ENCODE data around the gene PIK3R2.

DNA sequence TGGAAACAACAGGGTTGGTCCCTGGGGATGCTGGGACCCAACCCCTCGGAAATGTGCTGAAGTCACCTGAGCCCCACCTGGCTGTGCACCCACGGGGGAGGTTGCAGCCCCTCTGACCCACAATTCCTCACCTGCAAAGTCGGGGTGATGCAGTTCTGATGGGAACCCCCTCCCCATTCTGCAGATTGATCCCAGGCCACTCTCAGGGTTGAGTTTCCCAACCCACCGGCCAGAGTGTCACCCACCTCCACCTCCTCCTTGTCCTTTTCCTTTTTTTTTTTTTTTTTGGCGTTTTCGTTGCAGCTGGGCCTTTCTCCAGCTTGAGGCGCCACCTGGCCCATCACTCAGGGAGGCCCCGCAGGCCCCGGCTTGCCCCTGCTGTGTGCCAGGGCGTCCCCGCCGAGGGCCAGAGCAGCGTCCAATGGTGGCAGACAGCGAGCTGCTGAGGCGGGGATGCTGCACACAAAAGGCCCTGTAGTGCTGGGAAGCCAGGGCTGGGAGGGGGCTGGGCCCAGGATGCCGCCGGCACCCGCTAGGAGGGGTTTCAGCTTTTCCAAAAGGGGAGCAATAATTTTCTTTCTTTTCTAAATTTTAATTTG is 4.6 kb downstream of the PIK3R2 start:
- TF ChIP-seq, protein P1, sequence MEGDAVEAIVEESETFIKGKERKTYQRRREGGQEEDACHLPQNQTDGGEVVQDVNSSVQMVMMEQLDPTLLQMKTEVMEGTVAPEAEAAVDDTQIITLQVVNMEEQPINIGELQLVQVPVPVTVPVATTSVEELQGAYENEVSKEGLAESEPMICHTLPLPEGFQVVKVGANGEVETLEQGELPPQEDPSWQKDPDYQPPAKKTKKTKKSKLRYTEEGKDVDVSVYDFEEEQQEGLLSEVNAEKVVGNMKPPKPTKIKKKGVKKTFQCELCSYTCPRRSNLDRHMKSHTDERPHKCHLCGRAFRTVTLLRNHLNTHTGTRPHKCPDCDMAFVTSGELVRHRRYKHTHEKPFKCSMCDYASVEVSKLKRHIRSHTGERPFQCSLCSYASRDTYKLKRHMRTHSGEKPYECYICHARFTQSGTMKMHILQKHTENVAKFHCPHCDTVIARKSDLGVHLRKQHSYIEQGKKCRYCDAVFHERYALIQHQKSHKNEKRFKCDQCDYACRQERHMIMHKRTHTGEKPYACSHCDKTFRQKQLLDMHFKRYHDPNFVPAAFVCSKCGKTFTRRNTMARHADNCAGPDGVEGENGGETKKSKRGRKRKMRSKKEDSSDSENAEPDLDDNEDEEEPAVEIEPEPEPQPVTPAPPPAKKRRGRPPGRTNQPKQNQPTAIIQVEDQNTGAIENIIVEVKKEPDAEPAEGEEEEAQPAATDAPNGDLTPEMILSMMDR (IDR thresholded peaks at IDR 0.05; ENCODE audit: low read depth, low read length, missing input control) = no peak
- TF ChIP-seq, protein P2, sequence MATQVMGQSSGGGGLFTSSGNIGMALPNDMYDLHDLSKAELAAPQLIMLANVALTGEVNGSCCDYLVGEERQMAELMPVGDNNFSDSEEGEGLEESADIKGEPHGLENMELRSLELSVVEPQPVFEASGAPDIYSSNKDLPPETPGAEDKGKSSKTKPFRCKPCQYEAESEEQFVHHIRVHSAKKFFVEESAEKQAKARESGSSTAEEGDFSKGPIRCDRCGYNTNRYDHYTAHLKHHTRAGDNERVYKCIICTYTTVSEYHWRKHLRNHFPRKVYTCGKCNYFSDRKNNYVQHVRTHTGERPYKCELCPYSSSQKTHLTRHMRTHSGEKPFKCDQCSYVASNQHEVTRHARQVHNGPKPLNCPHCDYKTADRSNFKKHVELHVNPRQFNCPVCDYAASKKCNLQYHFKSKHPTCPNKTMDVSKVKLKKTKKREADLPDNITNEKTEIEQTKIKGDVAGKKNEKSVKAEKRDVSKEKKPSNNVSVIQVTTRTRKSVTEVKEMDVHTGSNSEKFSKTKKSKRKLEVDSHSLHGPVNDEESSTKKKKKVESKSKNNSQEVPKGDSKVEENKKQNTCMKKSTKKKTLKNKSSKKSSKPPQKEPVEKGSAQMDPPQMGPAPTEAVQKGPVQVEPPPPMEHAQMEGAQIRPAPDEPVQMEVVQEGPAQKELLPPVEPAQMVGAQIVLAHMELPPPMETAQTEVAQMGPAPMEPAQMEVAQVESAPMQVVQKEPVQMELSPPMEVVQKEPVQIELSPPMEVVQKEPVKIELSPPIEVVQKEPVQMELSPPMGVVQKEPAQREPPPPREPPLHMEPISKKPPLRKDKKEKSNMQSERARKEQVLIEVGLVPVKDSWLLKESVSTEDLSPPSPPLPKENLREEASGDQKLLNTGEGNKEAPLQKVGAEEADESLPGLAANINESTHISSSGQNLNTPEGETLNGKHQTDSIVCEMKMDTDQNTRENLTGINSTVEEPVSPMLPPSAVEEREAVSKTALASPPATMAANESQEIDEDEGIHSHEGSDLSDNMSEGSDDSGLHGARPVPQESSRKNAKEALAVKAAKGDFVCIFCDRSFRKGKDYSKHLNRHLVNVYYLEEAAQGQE (IDR thresholded peaks at IDR 0.05) = no peak
- no peak for TF ChIP-seq YY1 (IDR thresholded peaks at IDR 0.05)
- no peak for TF ChIP-seq RAD21 (IDR thresholded peaks at IDR 0.05)
- no peak for TF ChIP-seq GABPA (IDR thresholded peaks at IDR 0.05 in 1 of 2, conservative IDR thresholded peaks at IDR 0.05 in 1 of 2)
- no peak for TF ChIP-seq JUND (IDR thresholded peaks at IDR 0.05)
- TF ChIP-seq RXRA (IDR thresholded peaks at IDR 0.05) = no peak
- no peak for TF ChIP-seq HNF4G (IDR thresholded peaks at IDR 0.05)
